Cardiac septum (tissue), 1 donor: ENCODE measurements around the gene CHI3L2. TPM values are rescaled to one million over a fixed set of nuclear protein-coding genes. Genes with fewer than 3 reads are reported as not detected.
"Not testable (repeated sequence)": the region's sequence is repeated elsewhere in the genome, so short reads cannot be mapped to it uniquely, and the experiment has no call there.

Experiments
- DNase-seq: peaks from one replicate; pipeline ENCODE4 v3.0.0-alpha.2; 2020; ENCODE audit warnings: low spot score
- intact Hi-C: fragments of 100-400 bp; cut with DNase I; formaldehyde crosslinking; loops from one replicate; pipeline ENCODE4 v1.14.0; 2022
- total RNA-seq: library from RNA; stranded (reverse); fragmentation: NEBNext Ultra II Directional; extraction: Animal tissue kit (Norgen Biotek cat#: 25700); gene quantifications from one replicate; pipeline ENCODE4 v1.2.1, GENCODE V29; 2021
- donor health status: DM: no; HTN: no; CAD: no.

The CHI3L2 gene
- total RNA-seq, 1 donor from 2014 or later = 0.57 TPM

- intact Hi-C loops = no loop called here
Observed at GRCh38 chr1:111201275-111202090, 26.0 kb upstream of the CHI3L2 start.

GRCh38 chr1:111202366-111202706 is 25.2 kb upstream of the CHI3L2 start:
- intact Hi-C loops = no loop called here
- no peak for DNase-seq

More at GRCh38 chr1:111201275-111202090, 26.0 kb upstream of the CHI3L2 start:
- no peak for DNase-seq

DNA sequence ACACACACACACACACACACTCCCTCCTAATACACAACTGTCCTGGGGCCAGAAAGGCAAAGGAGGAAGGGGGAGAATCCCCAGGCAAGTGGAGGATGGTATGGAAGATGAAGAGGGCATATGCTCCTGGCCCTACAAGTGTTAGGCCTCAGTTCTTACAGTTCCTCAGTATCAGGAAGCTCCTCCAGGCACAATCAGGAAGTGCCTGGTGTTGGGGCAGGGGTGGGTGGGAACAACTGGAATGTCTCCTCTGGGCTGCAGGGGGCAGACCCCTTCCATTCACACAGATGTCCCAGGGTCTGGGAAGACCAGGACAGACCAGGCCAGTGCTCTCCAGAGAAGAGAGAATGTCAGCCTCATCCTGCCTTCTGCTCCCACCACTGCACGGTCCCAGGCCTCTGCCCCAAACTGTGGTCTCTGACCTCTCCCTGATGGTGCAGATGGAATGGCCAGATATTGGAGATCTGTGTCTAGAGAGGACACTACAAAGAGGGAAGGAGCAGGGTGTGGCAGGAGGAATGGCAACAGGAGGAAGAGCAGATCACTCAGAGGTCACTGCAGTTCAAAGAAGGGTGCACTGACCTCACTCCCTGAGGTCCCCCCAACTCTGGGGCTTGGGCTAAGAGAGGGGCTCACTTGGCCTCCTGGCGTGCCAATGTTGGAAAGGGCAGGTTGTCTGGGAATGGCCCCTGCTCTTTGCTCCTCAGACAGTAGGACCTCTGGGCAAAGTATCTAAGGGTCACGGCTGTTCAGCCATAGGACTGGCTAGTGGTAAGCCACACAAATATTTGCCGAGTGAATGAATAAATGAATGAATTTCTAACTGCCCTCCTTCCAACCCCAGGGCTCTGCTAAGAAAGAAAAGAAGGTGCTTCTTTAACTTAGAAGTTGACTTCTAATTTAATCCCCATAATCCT is 24.5 kb upstream of the CHI3L2 start:
- DNase-seq = no peak
- intact Hi-C loops = no loop called here

DNA sequence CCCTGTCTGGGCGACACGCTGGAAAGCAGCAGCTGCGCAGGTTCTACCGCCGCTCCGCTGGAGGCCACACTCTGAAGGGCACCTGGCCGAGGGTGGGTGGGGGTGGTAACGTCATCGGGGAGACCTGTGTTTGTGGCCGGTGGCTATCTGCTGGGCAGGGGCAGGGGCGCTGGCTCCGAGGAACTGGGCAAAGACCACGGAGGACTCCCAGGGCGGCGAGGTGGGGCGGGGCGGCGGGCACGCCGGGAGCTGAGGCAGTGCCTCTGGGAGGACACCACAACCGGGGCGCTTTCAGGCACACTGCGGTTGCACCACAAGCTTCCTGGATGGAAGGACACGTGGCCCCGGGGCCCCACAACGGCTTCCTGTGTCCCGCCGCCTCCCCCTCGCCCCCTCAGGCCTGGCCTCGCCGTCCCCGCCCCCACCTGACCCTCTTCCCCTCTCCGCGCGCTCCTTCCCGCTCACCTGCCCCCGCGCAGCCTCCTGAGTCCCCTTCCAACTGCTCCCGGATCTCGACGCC is 23.8 kb upstream of the CHI3L2 start:
- peak; percentile 92 for DNase-seq
- intact Hi-C loops = no loop called here

- intact Hi-C loops = no loop called here
- DNase-seq = peak; percentile 91
Observed at GRCh38 chr1:111204201-111204982, 23.1 kb upstream of the CHI3L2 start.

GRCh38 chr1:111204983-111205713 is 22.4 kb upstream of the CHI3L2 start:
- intact Hi-C loops = no loop called here
- DNase-seq = no peak

GRCh38 chr1:111205714-111206050 is 21.8 kb upstream of the CHI3L2 start:
- DNase-seq = no peak
- intact Hi-C loops = no loop called here

DNA sequence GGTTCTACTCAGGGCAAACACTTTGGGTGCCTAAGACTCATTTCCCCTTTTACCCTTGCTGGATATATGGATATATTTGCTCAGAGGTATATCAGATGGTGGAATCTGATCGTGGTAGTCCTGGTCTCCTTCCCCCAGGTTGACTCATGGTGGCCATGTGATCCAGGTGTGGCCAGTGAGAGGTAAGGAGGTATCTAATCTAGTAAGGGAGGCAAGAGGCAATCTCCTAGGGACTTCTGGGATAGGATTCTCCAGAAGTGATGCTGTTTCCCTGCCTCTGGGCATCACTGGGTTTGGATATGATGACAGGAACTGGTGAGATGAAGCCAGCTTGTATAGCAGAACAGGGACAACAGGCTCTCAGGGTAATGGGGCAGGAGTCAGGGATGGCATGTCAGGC is 18.6 kb upstream of the CHI3L2 start:
- DNase-seq = no peak
- intact Hi-C loops = no loop called here

- intact Hi-C loops = no loop called here
- DNase-seq = no peak
Observed at GRCh38 chr1:111209622-111210021, 17.9 kb upstream of the CHI3L2 start.

DNA sequence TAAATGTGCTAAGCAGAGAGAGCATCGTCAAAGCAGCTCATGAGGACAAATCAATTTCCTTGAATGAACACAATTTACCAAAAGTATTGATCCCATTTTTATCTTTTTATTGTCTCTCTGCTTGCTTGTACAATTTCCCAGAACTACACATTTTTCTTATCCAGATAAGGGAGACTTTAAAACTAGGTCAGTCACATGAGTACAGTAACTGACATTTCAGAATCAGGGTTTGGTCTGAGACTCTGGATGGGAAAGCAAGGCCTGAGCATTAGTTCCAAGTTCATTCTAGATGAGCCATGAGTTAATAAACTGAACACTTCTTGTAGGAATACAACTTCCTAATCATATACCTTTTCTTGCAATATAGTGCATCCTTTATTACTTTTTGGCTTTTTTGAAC is 15.6 kb upstream of the CHI3L2 start:
- intact Hi-C loops = no loop called here
- DNase-seq = no peak

DNA sequence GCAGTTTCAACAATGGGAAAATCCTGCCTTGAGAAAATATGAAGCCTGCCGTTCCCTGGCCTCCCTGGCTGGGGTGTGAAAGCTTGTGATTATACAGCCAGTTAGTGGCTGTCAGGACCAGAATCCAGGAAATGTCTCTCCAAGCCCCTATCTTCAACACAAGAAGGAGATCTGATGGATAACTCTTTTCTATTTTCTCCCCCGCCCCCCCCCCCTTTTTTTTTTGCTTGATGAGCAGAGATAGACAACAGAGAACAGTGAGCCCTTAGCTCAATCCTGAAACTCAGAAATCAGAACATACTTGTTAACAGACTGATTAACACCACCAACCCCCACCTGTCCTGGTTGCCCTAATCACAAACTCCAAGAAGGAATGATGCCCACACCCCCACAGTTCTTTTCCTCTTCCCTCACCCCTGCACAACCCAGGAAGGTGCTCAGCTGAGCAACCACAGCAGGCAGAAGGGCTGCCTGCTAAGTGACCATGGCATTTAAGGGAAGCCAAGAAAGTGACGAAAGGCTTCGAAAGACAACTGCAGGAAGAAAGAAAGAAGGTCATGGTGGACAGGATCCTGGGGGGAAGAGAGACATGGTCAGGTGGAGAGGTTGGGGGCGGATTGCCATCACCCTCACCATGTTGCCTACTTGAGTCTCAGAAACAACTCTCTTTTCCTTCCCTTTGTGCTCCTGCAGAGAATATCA is 14.7 kb upstream of the CHI3L2 start:
- no peak for DNase-seq
- intact Hi-C loops = no loop called here

DNA sequence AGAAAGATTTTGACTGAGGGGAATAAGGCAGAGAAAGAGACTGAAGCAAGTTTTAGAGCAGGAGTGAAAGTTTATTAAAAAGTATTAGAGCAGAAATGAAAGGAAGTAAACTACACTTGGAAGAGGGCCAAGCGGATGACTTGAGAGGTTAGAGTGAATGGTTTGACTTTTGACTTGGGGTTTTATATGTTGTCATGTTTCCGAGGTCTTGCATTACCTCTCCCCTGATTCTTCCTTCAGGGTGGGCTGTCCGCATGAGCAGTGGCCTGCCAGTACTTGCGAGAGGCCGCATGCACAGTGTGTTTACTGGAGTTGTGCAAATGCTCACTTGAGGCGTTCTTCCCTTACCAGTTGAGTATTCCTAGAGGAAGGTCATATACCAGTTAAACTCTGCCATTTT is 14.1 kb upstream of the CHI3L2 start:
- intact Hi-C loops = no loop called here
- no peak for DNase-seq

DNA sequence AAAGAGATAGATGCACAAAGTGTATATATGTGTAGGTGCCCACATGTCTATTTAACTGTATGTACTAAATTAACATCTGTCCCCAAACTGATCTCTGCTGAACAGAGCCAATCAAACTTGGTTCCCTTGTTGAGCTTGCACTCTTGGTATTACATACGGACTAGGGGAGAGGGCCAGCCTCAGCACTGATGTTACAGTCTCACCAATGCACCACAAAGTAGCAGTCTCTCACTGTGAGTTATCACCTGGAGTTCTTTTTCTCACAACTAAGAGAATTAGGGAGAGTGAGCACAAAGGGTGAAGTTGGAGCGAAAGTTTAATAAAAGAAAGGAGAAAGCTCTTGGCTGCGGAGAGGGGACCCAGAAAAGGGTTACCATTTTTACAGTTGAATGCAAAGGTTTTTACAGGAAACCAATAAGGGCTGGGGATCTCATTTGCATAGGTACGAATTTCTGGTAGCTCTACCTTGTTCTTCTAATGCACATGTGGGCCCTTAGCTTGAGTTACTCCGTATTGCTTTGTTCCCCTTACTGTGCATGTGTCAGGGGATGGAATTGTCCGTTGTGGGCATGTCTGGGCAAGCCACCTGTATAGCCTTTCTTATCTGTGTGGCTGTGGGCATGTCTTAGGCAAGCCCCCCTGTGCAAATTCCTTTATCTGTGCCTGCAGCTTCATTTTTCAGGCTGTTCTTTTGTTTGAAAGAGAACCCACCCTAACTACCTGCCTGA is 13.3 kb upstream of the CHI3L2 start:
- DNase-seq = no peak
- intact Hi-C loops = no loop called here

GRCh38 chr1:111214884-111215283 is 12.6 kb upstream of the CHI3L2 start:
- no peak for DNase-seq
- intact Hi-C loops = no loop called here

- intact Hi-C loops, DNase-seq: not testable (repeated sequence)
Observed at GRCh38 chr1:111215285-111215684, 12.2 kb upstream of the CHI3L2 start.

GRCh38 chr1:111216751-111217150 is 10.8 kb upstream of the CHI3L2 start:
- intact Hi-C loops = no loop called here
- no peak for DNase-seq

- no peak for DNase-seq
- intact Hi-C loops = no loop called here
Observed at GRCh38 chr1:111217183-111217910, 10.2 kb upstream of the CHI3L2 start.
